WTC11 (cell line): ENCODE results near the gene TAF5L. TPM values are rescaled to one million over a fixed set of nuclear protein-coding genes. Genes with fewer than 3 reads are reported as not detected.

Source experiments
- ATAC-seq: fragments of 200-7000 bp; cut with Tn5 transposase; 2 replicates; pipeline ENCODE4 v1.10.0; 2021; ENCODE audit warnings: mild to moderate bottlenecking, moderate library complexity
- CTCF ChIA-PET: fragments of 300-600 bp; sonication (Branson Sonifier 250); formaldehyde crosslinking; loops from one replicate; lab custom pipeline; 2021; ENCODE audit warnings: antibody characterized with exemption; lab: Charles Lee
- POLR2A ChIA-PET: fragments of 350-600 bp; sonication (Branson Sonifier 250); formaldehyde crosslinking; loops from one replicate; lab custom pipeline; 2021; ENCODE audit warnings: antibody characterized with exemption; lab: Charles Lee
- DNase-seq: peaks from one replicate; pipeline ENCODE4 v3.0.0; 2021; ENCODE audit warnings: low spot score
- H3K27ac Mint-ChIP-seq: 2 replicates; pipeline ENCODE4 v1.8.0; 2021; ENCODE audit warnings: mixed read lengths
- H3K27me3 Mint-ChIP-seq: 2 replicates; pipeline ENCODE4 v1.8.0; 2021; ENCODE audit warnings: low read depth, mild to moderate bottlenecking, moderate library complexity, mixed read lengths
- H3K36me3 Mint-ChIP-seq: 2 replicates; pipeline ENCODE4 v1.8.0; 2021; ENCODE audit warnings: mixed read lengths
- H3K4me1 Mint-ChIP-seq: 2 replicates; pipeline ENCODE4 v1.8.0; 2022; ENCODE audit warnings: mixed read lengths
- H3K4me3 Mint-ChIP-seq: 2 replicates; pipeline ENCODE4 v1.8.0; 2021; ENCODE audit warnings: mild to moderate bottlenecking, moderate library complexity, mixed read lengths
- H3K9me3 Mint-ChIP-seq: 2 replicates; pipeline ENCODE4 v1.8.0; 2021; ENCODE audit warnings: mixed read lengths
- FOXP4 ChIP-seq: sonication (generic); formaldehyde crosslinking; IDR thresholded peaks from 2 replicates; pipeline ENCODE4 v1.8.0; 2022; ENCODE audit warnings: mild to moderate bottlenecking, missing genetic modification reagents
- NFYB ChIP-seq: sonication (generic); formaldehyde crosslinking; conservative IDR thresholded peaks from 2 replicates; pipeline ENCODE4 v1.8.0; 2022; ENCODE audit warnings: low read depth, missing genetic modification reagents
- NR1H2 ChIP-seq: sonication (generic); formaldehyde crosslinking; IDR thresholded peaks from 2 replicates; pipeline ENCODE4 v1.9.0; 2021; ENCODE audit warnings: mild to moderate bottlenecking, moderate library complexity, missing genetic modification reagents
- NR2C2 ChIP-seq: sonication (generic); formaldehyde crosslinking; IDR thresholded peaks from 2 replicates; pipeline ENCODE4 v1.8.0; 2022; ENCODE audit warnings: mild to moderate bottlenecking, missing genetic modification reagents
- PRRX2 ChIP-seq: fragments of 250-450 bp; sonication (Bioruptor Pico); IDR thresholded peaks from 2 replicates; pipeline ENCODE4 v1.8.0; 2021; ENCODE audit warnings: mild to moderate bottlenecking
- RELA ChIP-seq: sonication (generic); formaldehyde crosslinking; IDR thresholded peaks from 2 replicates; pipeline ENCODE4 v1.8.1; 2022; ENCODE audit warnings: missing genetic modification reagents, mild to moderate bottlenecking, borderline replicate concordance
- SOX15 ChIP-seq: fragments of 250-450 bp; sonication (Bioruptor Pico); IDR thresholded peaks from 2 replicates; pipeline ENCODE4 v1.9.0; 2021; ENCODE audit warnings: mild to moderate bottlenecking
- STAT6 ChIP-seq: sonication (generic); formaldehyde crosslinking; conservative IDR thresholded peaks from 2 replicates; pipeline ENCODE4 v1.8.1; 2023; ENCODE audit warnings: mild to moderate bottlenecking, low read depth, missing genetic modification reagents, moderate library complexity
- ZNF416 ChIP-seq: fragments of 250-450 bp; sonication (Bioruptor Pico); IDR thresholded peaks from 2 replicates; pipeline ENCODE4 v1.9.0; 2021; ENCODE audit warnings: mild to moderate bottlenecking, inconsistent platforms
- total RNA-seq: library from RNA; stranded (reverse); gene quantifications from 3 replicates; pipeline ENCODE4 v1.2.3, GENCODE V29; 2021
- TF ChIP-seq, protein P1 (sequence below): sonication (generic); formaldehyde crosslinking; IDR thresholded peaks from 2 replicates; pipeline ENCODE4 v1.8.1; 2022; ENCODE audit warnings: low read depth, mild to moderate bottlenecking, moderate library complexity, missing genetic modification reagents, borderline replicate concordance
- TF ChIP-seq, protein P2 (sequence below): sonication (generic); formaldehyde crosslinking; IDR thresholded peaks from 2 replicates; pipeline ENCODE4 v1.8.1; 2022; ENCODE audit warnings: low read depth, missing genetic modification reagents, borderline replicate concordance
- TF ChIP-seq, protein P3 (sequence below): sonication (generic); formaldehyde crosslinking; IDR thresholded peaks from 2 replicates; pipeline ENCODE4 v1.8.1; 2023; ENCODE audit warnings: mild to moderate bottlenecking, moderate library complexity, missing genetic modification reagents
- TF ChIP-seq, protein P4 (sequence below): sonication (generic); formaldehyde crosslinking; IDR thresholded peaks from 2 replicates; pipeline ENCODE4 v1.8.0; 2022; ENCODE audit warnings: mild to moderate bottlenecking, missing genetic modification reagents

The TAF5L gene
- total RNA-seq, 1 experiment from 2014 or later: 23.8 TPM

DNA sequence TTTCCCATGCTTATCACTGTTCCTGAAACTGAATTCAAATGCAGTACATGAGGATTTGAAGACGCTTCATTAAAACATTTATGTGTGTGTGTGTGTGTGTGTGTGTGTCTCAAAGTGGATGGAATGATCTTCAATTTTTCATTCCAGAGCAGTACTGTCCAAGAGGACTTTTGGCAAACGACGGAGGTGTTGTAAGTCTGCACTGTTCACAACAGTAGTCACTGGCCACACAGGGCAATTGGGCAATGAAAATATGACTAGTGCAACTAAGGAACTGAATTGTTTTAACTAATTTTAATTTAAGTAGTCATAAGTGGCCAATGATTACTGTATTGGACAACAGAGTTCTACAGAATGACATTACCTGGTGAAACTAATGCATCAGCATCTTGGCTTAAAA lies 5.0 kb downstream of the TAF5L start (continued):
- TF ChIP-seq, protein P1, sequence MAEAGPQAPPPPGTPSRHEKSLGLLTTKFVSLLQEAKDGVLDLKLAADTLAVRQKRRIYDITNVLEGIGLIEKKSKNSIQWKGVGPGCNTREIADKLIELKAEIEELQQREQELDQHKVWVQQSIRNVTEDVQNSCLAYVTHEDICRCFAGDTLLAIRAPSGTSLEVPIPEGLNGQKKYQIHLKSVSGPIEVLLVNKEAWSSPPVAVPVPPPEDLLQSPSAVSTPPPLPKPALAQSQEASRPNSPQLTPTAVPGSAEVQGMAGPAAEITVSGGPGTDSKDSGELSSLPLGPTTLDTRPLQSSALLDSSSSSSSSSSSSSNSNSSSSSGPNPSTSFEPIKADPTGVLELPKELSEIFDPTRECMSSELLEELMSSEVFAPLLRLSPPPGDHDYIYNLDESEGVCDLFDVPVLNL: no peak
- TF ChIP-seq, protein P2, sequence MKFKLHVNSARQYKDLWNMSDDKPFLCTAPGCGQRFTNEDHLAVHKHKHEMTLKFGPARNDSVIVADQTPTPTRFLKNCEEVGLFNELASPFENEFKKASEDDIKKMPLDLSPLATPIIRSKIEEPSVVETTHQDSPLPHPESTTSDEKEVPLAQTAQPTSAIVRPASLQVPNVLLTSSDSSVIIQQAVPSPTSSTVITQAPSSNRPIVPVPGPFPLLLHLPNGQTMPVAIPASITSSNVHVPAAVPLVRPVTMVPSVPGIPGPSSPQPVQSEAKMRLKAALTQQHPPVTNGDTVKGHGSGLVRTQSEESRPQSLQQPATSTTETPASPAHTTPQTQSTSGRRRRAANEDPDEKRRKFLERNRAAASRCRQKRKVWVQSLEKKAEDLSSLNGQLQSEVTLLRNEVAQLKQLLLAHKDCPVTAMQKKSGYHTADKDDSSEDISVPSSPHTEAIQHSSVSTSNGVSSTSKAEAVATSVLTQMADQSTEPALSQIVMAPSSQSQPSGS (CRISPR knock-in tag): no peak
- TF ChIP-seq NR2C2 (CRISPR knock-in tag) (no peak), STAT6 (CRISPR knock-in tag) (no peak), NR1H2 (CRISPR knock-in tag) (no peak), RELA (CRISPR knock-in tag) (no peak)

GRCh38 chr1:229619614-229620013 lies 6.3 kb downstream of the TAF5L start:
- no peak for DNase-seq

More at GRCh38 chr1:229619614-229620013, 6.3 kb downstream of the TAF5L start:
- no peaks in the 10 kb centered on the region for H3K27me3 Mint-ChIP-seq
- TF ChIP-seq NFYB (no peak), SOX15 (no peak), ZNF416 (no peak), PRRX2 (CRISPR knock-in tag) (no peak), FOXP4 (CRISPR knock-in tag) (no peak)
- TF ChIP-seq, protein P3, sequence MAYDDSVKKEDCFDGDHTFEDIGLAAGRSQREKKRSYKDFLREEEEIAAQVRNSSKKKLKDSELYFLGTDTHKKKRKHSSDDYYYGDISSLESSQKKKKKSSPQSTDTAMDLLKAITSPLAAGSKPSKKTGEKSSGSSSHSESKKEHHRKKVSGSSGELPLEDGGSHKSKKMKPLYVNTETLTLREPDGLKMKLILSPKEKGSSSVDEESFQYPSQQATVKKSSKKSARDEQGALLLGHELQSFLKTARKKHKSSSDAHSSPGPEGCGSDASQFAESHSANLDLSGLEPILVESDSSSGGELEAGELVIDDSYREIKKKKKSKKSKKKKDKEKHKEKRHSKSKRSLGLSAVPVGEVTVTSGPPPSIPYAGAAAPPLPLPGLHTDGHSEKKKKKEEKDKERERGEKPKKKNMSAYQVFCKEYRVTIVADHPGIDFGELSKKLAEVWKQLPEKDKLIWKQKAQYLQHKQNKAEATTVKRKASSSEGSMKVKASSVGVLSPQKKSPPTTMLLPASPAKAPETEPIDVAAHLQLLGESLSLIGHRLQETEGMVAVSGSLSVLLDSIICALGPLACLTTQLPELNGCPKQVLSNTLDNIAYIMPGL (CRISPR knock-in tag): no peak
- TF ChIP-seq, protein P4, sequence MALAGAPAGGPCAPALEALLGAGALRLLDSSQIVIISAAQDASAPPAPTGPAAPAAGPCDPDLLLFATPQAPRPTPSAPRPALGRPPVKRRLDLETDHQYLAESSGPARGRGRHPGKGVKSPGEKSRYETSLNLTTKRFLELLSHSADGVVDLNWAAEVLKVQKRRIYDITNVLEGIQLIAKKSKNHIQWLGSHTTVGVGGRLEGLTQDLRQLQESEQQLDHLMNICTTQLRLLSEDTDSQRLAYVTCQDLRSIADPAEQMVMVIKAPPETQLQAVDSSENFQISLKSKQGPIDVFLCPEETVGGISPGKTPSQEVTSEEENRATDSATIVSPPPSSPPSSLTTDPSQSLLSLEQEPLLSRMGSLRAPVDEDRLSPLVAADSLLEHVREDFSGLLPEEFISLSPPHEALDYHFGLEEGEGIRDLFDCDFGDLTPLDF: no peak
- no peak overlapping the region for H3K27ac Mint-ChIP-seq
- POLR2A ChIA-PET: no interaction called here
- no peak overlapping the region for H3K4me3 Mint-ChIP-seq
- H3K9me3 Mint-ChIP-seq: no peaks in the 10 kb centered on the region
- no peaks in the 10 kb centered on the region for H3K36me3 Mint-ChIP-seq
- ATAC-seq: peak; percentile 60
- H3K4me1 Mint-ChIP-seq: peaks cover 27% of the 10 kb centered on the region
- CTCF ChIA-PET: interaction anchor here (0.6 to 1.9 kb wide), 2 partner anchors 61 to 547 kb away, joined by 3 to 7 read pairs; partner anchors contain the start of gene ABCB10
